WTC11 (cell line): ENCODE results near the gene PAPLN. TPM values are rescaled to one million over a fixed set of nuclear protein-coding genes. Genes with fewer than 3 reads are reported as not detected.

Experiments used
- ATAC-seq: fragments of 200-7000 bp; cut with Tn5 transposase; 2 replicates; pipeline ENCODE4 v1.10.0; 2021; ENCODE audit warnings: mild to moderate bottlenecking, moderate library complexity
- CTCF ChIA-PET: fragments of 300-600 bp; sonication (Branson Sonifier 250); formaldehyde crosslinking; loops from one replicate; lab custom pipeline; 2021; ENCODE audit warnings: antibody characterized with exemption; lab: Charles Lee
- POLR2A ChIA-PET: fragments of 350-600 bp; sonication (Branson Sonifier 250); formaldehyde crosslinking; loops from one replicate; lab custom pipeline; 2021; ENCODE audit warnings: antibody characterized with exemption; lab: Charles Lee
- DNase-seq: peaks from one replicate; pipeline ENCODE4 v3.0.0; 2021; ENCODE audit warnings: low spot score
- H3K27ac Mint-ChIP-seq: 2 replicates; pipeline ENCODE4 v1.8.0; 2021; ENCODE audit warnings: mixed read lengths
- H3K27me3 Mint-ChIP-seq: 2 replicates; pipeline ENCODE4 v1.8.0; 2021; ENCODE audit warnings: low read depth, mild to moderate bottlenecking, moderate library complexity, mixed read lengths
- H3K36me3 Mint-ChIP-seq: 2 replicates; pipeline ENCODE4 v1.8.0; 2021; ENCODE audit warnings: mixed read lengths
- H3K4me1 Mint-ChIP-seq: 2 replicates; pipeline ENCODE4 v1.8.0; 2022; ENCODE audit warnings: mixed read lengths
- H3K4me3 Mint-ChIP-seq: 2 replicates; pipeline ENCODE4 v1.8.0; 2021; ENCODE audit warnings: mild to moderate bottlenecking, moderate library complexity, mixed read lengths
- H3K9me3 Mint-ChIP-seq: 2 replicates; pipeline ENCODE4 v1.8.0; 2021; ENCODE audit warnings: mixed read lengths
- FOXK1 ChIP-seq: sonication (generic); formaldehyde crosslinking; IDR thresholded peaks from 2 replicates; pipeline ENCODE4 v1.8.0; 2022; ENCODE audit warnings: mild to moderate bottlenecking, moderate library complexity, missing genetic modification reagents
- JAZF1 ChIP-seq: fragments of 250-450 bp; sonication (Bioruptor Pico); IDR thresholded peaks from 2 replicates; pipeline ENCODE4 v1.9.0; 2021; ENCODE audit warnings: moderate library complexity, mild to moderate bottlenecking, inconsistent platforms
- KAT7 ChIP-seq: sonication (generic); formaldehyde crosslinking; IDR thresholded peaks from 2 replicates; pipeline ENCODE4 v1.8.1; 2023; ENCODE audit warnings: missing genetic modification reagents, mild to moderate bottlenecking, borderline replicate concordance
- MXD4 ChIP-seq: fragments of 250-450 bp; sonication (Bioruptor Pico); IDR thresholded peaks from 2 replicates; pipeline ENCODE4 v1.8.0; 2021; ENCODE audit warnings: mild to moderate bottlenecking, moderate library complexity, borderline replicate concordance
- NFATC4 ChIP-seq: fragments of 250-450 bp; sonication (Bioruptor Pico); IDR thresholded peaks from 2 replicates; pipeline ENCODE4 v1.9.0; 2021; ENCODE audit warnings: mild to moderate bottlenecking
- SMAD3 ChIP-seq: sonication (generic); formaldehyde crosslinking; IDR thresholded peaks from 2 replicates; pipeline ENCODE4 v1.8.0; 2022; ENCODE audit warnings: missing genetic modification reagents, mild to moderate bottlenecking, borderline replicate concordance
- TEAD1 ChIP-seq: sonication (generic); formaldehyde crosslinking; IDR thresholded peaks from 2 replicates; pipeline ENCODE4 v1.8.0; 2022; ENCODE audit warnings: mild to moderate bottlenecking, missing genetic modification reagents
- TP53 ChIP-seq: sonication (generic); formaldehyde crosslinking; IDR thresholded peaks from 2 replicates; pipeline ENCODE4 v1.8.1; 2023; ENCODE audit warnings: mild to moderate bottlenecking, missing genetic modification reagents
- ZNF317 ChIP-seq: sonication (generic); formaldehyde crosslinking; IDR thresholded peaks from 2 replicates; pipeline ENCODE4 v1.8.1; 2023; ENCODE audit warnings: low read depth, mild to moderate bottlenecking, moderate library complexity, missing genetic modification reagents, borderline replicate concordance
- total RNA-seq: library from RNA; stranded (reverse); gene quantifications from 3 replicates; pipeline ENCODE4 v1.2.3, GENCODE V29; 2021
- TF ChIP-seq, protein P1 (sequence below): sonication (generic); formaldehyde crosslinking; IDR thresholded peaks from 2 replicates; pipeline ENCODE4 v1.8.1; 2022; ENCODE audit warnings: missing genetic modification reagents, borderline replicate concordance
- TF ChIP-seq, protein P2 (sequence below): sonication (generic); formaldehyde crosslinking; IDR thresholded peaks from 2 replicates; pipeline ENCODE4 v1.8.1; 2023; ENCODE audit warnings: mild to moderate bottlenecking, missing genetic modification reagents, borderline replicate concordance
- TF ChIP-seq, protein P3 (sequence below): fragments of 250-450 bp; sonication (Bioruptor Pico); IDR thresholded peaks from 2 replicates; pipeline ENCODE4 v1.9.0; 2021; ENCODE audit warnings: mild to moderate bottlenecking, borderline replicate concordance
- TF ChIP-seq, protein P4 (sequence below): sonication (generic); formaldehyde crosslinking; IDR thresholded peaks from 2 replicates; pipeline ENCODE4 v1.8.0; 2022; ENCODE audit warnings: mild to moderate bottlenecking, missing genetic modification reagents
- TF ChIP-seq, protein P5 (sequence below): sonication (generic); formaldehyde crosslinking; IDR thresholded peaks from 2 replicates; pipeline ENCODE4 v1.8.0; 2022; ENCODE audit warnings: missing genetic modification reagents
- TF ChIP-seq, protein P6 (sequence below): sonication (generic); formaldehyde crosslinking; IDR thresholded peaks from 2 replicates; pipeline ENCODE4 v1.8.1; 2022; ENCODE audit warnings: low read depth, missing genetic modification reagents, borderline replicate concordance
- TF ChIP-seq, protein P7 (sequence below): fragments of 250-450 bp; sonication (Bioruptor Pico); IDR thresholded peaks from 2 replicates; pipeline ENCODE4 v1.9.0; 2021; ENCODE audit warnings: mild to moderate bottlenecking

PAPLN gene
- total RNA-seq, 1 experiment from 2014 or later, result 9.3 TPM

DNA sequence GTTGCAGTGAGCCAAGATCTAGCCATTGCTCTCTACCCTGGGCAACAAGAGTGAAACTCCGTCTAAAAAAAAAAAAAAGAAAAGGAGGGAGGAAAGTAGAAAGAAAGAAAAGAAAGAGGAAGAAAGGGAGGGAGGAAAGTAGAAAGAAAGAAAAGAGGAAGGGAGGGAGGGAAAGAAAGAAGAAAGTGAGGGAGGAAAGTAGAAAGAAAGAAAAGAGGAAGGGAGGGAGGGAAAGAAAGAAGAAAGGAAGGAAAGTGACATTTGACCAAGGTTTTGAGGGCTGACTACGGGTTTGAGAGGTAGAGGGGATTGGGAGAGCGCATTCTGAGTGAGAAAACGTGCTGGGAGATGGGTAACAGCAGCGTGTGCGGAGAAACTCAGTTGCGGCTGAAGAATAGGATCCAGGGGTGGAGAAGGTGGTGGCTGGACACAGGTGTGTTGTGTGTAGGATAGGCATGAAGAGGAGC lies 521 bp upstream of the PAPLN start:
- Mint-ChIP-seq H3K4me3 (peak overlapping the region; percentile 75), H3K4me1 (peaks cover 71% of the 10 kb centered on the region), H3K27ac (no peak overlapping the region), H3K9me3 (no peaks in the 10 kb centered on the region), H3K27me3 (peaks cover 49% of the 10 kb centered on the region), H3K36me3 (no peaks in the 10 kb centered on the region)
- TF ChIP-seq ZNF317 (CRISPR knock-in tag) (no peak), SMAD3 (no peak), JAZF1 (CRISPR knock-in tag) (no peak)
- TF ChIP-seq, protein P1, sequence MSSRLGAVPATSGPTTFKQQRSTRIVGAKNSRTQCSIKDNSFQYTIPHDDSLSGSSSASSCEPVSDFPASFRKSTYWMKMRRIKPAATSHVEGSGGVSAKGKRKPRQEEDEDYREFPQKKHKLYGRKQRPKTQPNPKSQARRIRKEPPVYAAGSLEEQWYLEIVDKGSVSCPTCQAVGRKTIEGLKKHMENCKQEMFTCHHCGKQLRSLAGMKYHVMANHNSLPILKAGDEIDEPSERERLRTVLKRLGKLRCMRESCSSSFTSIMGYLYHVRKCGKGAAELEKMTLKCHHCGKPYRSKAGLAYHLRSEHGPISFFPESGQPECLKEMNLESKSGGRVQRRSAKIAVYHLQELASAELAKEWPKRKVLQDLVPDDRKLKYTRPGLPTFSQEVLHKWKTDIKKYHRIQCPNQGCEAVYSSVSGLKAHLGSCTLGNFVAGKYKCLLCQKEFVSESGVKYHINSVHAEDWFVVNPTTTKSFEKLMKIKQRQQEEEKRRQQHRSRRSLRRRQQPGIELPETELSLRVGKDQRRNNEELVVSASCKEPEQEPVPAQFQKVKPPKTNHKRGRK (CRISPR knock-in tag), result peak; percentile 97
- ChIA-PET CTCF (interaction anchor here (0.8 to 1.7 kb wide), 4 partner anchors 47 to 615 kb away, joined by 5 to 10 read pairs (median 6); partner anchors contain the start of gene PTGR2), POLR2A (interaction anchor here (0.6 kb wide), 1 partner anchor 21 kb away, joined by 3 read pairs; no protein-coding TSS in a partner anchor)
- ATAC-seq (no peak), DNase-seq (no peak)

DNA sequence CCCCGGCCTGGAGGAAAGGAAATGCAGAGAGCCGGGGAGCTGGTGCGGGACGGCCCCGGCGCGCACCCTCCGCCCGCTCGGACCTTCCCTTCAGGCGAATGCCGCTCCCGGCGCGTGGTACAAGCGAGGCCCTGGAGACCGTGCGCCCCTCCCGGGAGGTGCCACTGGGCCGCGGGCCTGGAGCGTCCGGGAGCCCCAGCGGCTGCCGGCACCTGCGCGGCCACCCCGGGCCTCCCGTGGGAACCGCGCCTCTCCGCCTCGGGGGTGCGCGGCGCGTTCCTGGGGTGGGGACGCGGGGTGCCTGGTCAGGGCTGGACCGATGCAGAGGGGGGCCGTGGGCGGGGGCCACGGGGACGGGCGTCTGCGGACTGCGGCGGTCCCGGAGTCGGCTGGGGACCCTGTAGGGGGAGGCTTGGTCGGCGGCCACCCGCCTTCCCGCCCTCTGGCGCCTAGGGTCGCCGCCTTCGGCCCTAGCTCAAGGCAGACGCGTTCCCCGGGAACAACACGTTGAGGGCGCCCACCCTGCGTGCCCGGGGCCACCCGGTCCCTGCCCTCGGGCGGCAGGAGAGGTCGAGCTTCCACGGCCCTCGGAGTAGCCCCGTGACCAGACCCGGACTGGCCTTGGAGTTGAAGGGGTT lies 599 bp downstream of the PAPLN start:
- ChIA-PET POLR2A (interaction anchor here (0.6 to 1.2 kb wide), 2 partner anchors 40 to 763 kb away, joined by 3 read pairs; no protein-coding TSS in a partner anchor), CTCF (interaction anchor here (0.6 kb wide), 1 partner anchor 511 kb away, joined by 3 read pairs; no protein-coding TSS in a partner anchor)
- H3K4me1 Mint-ChIP-seq, result peaks cover 64% of the 10 kb centered on the region
- TF ChIP-seq, protein P2, sequence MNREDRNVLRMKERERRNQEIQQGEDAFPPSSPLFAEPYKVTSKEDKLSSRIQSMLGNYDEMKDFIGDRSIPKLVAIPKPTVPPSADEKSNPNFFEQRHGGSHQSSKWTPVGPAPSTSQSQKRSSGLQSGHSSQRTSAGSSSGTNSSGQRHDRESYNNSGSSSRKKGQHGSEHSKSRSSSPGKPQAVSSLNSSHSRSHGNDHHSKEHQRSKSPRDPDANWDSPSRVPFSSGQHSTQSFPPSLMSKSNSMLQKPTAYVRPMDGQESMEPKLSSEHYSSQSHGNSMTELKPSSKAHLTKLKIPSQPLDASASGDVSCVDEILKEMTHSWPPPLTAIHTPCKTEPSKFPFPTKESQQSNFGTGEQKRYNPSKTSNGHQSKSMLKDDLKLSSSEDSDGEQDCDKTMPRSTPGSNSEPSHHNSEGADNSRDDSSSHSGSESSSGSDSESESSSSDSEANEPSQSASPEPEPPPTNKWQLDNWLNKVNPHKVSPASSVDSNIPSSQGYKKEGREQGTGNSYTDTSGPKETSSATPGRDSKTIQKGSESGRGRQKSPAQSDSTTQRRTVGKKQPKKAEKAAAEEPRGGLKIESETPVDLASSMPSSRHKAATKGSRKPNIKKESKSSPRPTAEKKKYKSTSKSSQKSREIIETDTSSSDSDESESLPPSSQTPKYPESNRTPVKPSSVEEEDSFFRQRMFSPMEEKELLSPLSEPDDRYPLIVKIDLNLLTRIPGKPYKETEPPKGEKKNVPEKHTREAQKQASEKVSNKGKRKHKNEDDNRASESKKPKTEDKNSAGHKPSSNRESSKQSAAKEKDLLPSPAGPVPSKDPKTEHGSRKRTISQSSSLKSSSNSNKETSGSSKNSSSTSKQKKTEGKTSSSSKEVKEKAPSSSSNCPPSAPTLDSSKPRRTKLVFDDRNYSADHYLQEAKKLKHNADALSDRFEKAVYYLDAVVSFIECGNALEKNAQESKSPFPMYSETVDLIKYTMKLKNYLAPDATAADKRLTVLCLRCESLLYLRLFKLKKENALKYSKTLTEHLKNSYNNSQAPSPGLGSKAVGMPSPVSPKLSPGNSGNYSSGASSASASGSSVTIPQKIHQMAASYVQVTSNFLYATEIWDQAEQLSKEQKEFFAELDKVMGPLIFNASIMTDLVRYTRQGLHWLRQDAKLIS (CRISPR knock-in tag), result no peak
- TF ChIP-seq TEAD1 (CRISPR knock-in tag) (no peak), NFATC4 (CRISPR knock-in tag) (no peak), FOXK1 (0 out of 2 replicates have a peak, but pooled peaks have one; percentile 18), KAT7 (CRISPR knock-in tag) (no peak), TP53 (no peak), MXD4 (CRISPR knock-in tag) (no peak)
- TF ChIP-seq, protein P3, sequence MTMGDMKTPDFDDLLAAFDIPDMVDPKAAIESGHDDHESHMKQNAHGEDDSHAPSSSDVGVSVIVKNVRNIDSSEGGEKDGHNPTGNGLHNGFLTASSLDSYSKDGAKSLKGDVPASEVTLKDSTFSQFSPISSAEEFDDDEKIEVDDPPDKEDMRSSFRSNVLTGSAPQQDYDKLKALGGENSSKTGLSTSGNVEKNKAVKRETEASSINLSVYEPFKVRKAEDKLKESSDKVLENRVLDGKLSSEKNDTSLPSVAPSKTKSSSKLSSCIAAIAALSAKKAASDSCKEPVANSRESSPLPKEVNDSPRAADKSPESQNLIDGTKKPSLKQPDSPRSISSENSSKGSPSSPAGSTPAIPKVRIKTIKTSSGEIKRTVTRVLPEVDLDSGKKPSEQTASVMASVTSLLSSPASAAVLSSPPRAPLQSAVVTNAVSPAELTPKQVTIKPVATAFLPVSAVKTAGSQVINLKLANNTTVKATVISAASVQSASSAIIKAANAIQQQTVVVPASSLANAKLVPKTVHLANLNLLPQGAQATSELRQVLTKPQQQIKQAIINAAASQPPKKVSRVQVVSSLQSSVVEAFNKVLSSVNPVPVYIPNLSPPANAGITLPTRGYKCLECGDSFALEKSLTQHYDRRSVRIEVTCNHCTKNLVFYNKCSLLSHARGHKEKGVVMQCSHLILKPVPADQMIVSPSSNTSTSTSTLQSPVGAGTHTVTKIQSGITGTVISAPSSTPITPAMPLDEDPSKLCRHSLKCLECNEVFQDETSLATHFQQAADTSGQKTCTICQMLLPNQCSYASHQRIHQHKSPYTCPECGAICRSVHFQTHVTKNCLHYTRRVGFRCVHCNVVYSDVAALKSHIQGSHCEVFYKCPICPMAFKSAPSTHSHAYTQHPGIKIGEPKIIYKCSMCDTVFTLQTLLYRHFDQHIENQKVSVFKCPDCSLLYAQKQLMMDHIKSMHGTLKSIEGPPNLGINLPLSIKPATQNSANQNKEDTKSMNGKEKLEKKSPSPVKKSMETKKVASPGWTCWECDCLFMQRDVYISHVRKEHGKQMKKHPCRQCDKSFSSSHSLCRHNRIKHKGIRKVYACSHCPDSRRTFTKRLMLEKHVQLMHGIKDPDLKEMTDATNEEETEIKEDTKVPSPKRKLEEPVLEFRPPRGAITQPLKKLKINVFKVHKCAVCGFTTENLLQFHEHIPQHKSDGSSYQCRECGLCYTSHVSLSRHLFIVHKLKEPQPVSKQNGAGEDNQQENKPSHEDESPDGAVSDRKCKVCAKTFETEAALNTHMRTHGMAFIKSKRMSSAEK (CRISPR knock-in tag), result no peak
- TF ChIP-seq, protein P4, sequence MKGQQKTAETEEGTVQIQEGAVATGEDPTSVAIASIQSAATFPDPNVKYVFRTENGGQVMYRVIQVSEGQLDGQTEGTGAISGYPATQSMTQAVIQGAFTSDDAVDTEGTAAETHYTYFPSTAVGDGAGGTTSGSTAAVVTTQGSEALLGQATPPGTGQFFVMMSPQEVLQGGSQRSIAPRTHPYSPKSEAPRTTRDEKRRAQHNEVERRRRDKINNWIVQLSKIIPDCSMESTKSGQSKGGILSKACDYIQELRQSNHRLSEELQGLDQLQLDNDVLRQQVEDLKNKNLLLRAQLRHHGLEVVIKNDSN (CRISPR knock-in tag), result no peak
- TF ChIP-seq, protein P5, sequence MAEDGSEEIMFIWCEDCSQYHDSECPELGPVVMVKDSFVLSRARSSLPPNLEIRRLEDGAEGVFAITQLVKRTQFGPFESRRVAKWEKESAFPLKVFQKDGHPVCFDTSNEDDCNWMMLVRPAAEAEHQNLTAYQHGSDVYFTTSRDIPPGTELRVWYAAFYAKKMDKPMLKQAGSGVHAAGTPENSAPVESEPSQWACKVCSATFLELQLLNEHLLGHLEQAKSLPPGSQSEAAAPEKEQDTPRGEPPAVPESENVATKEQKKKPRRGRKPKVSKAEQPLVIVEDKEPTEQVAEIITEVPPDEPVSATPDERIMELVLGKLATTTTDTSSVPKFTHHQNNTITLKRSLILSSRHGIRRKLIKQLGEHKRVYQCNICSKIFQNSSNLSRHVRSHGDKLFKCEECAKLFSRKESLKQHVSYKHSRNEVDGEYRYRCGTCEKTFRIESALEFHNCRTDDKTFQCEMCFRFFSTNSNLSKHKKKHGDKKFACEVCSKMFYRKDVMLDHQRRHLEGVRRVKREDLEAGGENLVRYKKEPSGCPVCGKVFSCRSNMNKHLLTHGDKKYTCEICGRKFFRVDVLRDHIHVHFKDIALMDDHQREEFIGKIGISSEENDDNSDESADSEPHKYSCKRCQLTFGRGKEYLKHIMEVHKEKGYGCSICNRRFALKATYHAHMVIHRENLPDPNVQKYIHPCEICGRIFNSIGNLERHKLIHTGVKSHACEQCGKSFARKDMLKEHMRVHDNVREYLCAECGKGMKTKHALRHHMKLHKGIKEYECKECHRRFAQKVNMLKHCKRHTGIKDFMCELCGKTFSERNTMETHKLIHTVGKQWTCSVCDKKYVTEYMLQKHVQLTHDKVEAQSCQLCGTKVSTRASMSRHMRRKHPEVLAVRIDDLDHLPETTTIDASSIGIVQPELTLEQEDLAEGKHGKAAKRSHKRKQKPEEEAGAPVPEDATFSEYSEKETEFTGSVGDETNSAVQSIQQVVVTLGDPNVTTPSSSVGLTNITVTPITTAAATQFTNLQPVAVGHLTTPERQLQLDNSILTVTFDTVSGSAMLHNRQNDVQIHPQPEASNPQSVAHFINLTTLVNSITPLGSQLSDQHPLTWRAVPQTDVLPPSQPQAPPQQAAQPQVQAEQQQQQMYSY (CRISPR knock-in tag), result 0 out of 2 replicates have a peak, but pooled peaks have one; percentile 8
- TF ChIP-seq, protein P6, sequence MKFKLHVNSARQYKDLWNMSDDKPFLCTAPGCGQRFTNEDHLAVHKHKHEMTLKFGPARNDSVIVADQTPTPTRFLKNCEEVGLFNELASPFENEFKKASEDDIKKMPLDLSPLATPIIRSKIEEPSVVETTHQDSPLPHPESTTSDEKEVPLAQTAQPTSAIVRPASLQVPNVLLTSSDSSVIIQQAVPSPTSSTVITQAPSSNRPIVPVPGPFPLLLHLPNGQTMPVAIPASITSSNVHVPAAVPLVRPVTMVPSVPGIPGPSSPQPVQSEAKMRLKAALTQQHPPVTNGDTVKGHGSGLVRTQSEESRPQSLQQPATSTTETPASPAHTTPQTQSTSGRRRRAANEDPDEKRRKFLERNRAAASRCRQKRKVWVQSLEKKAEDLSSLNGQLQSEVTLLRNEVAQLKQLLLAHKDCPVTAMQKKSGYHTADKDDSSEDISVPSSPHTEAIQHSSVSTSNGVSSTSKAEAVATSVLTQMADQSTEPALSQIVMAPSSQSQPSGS (CRISPR knock-in tag), result no peak
- TF ChIP-seq, protein P7, sequence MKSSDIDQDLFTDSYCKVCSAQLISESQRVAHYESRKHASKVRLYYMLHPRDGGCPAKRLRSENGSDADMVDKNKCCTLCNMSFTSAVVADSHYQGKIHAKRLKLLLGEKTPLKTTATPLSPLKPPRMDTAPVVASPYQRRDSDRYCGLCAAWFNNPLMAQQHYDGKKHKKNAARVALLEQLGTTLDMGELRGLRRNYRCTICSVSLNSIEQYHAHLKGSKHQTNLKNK (CRISPR knock-in tag), result no peak

More for the DNA sequence above, 599 bp downstream of the PAPLN start:
- H3K27me3 Mint-ChIP-seq, result peaks cover 49% of the 10 kb centered on the region
- ATAC-seq (peak; percentile 7), DNase-seq (peak; percentile 50)
- no peaks in the 10 kb centered on the region for H3K9me3 Mint-ChIP-seq
- H3K27ac Mint-ChIP-seq, result no peak overlapping the region
- H3K36me3 Mint-ChIP-seq, result no peaks in the 10 kb centered on the region
- H3K4me3 Mint-ChIP-seq, result peak overlapping the region; percentile 75
